ENCODE data around the gene TBX15.

TBX15 gene

GRCh38 chr1:119011116-119011515, 23.0 kb upstream of the TBX15 start:
- H2AK5ac ChIP-seq (ENCODE audit: low read depth, low read length): no peak overlapping the region
- DNase-seq (ENCODE audit: low spot score): no peak
- WGBS, 2 donors (ENCODE audit: extremely low coverage in 2 of 2, insufficient read length in 2 of 2, insufficient replicate concordance in 1 of 2): no CpG with 5 or more reads among the region's 2 CpGs

DNA sequence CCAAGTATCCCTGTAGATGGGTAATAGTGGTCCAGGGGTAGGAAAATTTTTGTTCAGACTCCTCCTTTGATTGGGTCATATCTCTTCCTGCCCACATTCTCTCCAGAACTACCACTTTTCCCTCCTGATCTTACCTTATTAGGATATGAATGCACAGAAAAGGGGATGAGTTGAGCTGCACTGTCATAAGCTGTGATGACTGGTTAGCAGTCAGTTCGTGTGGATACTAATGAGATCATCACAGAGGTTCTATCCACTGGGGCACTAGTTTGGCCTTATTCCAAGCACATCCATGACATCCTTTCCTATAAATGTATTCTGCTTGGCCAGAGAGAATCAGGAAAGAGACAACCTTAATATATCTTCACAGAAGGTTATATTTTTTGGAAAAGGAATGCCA, 22.1 kb upstream of the TBX15 start:
- Histone ChIP-seq H2BK5ac (ENCODE audit: low read length) (no peak overlapping the region), H3K27me3 (ENCODE audit: control insufficient read depth in 3 of 3, insufficient read depth in 3 of 3, low read depth in 1 of 3, low read length in 3 of 3) (peaks cover 29 to 60% (median 32%) of the 10 kb centered on the region in 3 experiments), H3K18ac (ENCODE audit: low read length) (no peak overlapping the region), H4K8ac (ENCODE audit: low read depth, low read length) (no peak overlapping the region), H3K27ac (replicated peaks; ENCODE audit: low read length) (no peak overlapping the region), H4K91ac (ENCODE audit: low read depth, low read length, poor library complexity) (no peak overlapping the region), H3K4me1 (ENCODE audit: control insufficient read depth in 2 of 2, insufficient read depth in 1 of 2, low read depth in 1 of 2, low read length in 2 of 2) (peaks cover 7 to 8% of the 10 kb centered on the region in 2 donors), H3K4me2 (ENCODE audit: insufficient read depth, low read length, poor library complexity, severe bottlenecking) (no peak overlapping the region), H2AFZ (ENCODE audit: low read length) (no peak overlapping the region), H2BK120ac (ENCODE audit: low read depth, low read length) (no peak overlapping the region), H3K4me3 (ENCODE audit: low read length in 2 of 2) (no peak overlapping the region), H2AK5ac (ENCODE audit: low read depth, low read length) (no peak overlapping the region), H2BK12ac (ENCODE audit: low read length) (no peak overlapping the region), H3K4ac (ENCODE audit: low read length) (no peak overlapping the region), H3K9me3 (replicated peaks in 1 of 2; ENCODE audit: control insufficient read depth in 2 of 2, insufficient read depth in 1 of 2, low read depth in 1 of 2, low read length in 2 of 2) (peaks cover 0 to 3% of the 10 kb centered on the region in 2 donors), H3K36me3 (replicated peaks in 1 of 2; ENCODE audit: control insufficient read depth in 2 of 2, insufficient read depth in 2 of 2, low read length in 2 of 2) (no peaks in the 10 kb centered on the region), H3K14ac (ENCODE audit: low read length) (no peak overlapping the region), H2BK15ac (ENCODE audit: low read length) (no peak overlapping the region), H3K23ac (ENCODE audit: low read depth, low read length, poor library complexity) (no peak overlapping the region), H3K9ac (ENCODE audit: low read depth, low read length, poor library complexity) (no peak overlapping the region), H3K79me1 (ENCODE audit: low read depth, low read length) (no peaks in the 10 kb centered on the region)
- WGBS, 2 donors (ENCODE audit: extremely low coverage in 2 of 2, insufficient read length in 2 of 2, insufficient replicate concordance in 1 of 2): no CpG with 5 or more reads among the region's 1 CpG
- no peak for DNase-seq (ENCODE audit: low spot score)

More at GRCh38 chr1:119011116-119011515, 23.0 kb upstream of the TBX15 start:
- no peak overlapping the region for H3K27ac ChIP-seq (replicated peaks; ENCODE audit: low read length)
- no peak overlapping the region for H2BK120ac ChIP-seq (ENCODE audit: low read depth, low read length)
- H3K9ac ChIP-seq (ENCODE audit: low read depth, low read length, poor library complexity): no peak overlapping the region
- no peak overlapping the region for H2AFZ ChIP-seq (ENCODE audit: low read length)
- H2BK5ac ChIP-seq (ENCODE audit: low read length): no peak overlapping the region
- H3K79me1 ChIP-seq (ENCODE audit: low read depth, low read length): no peaks in the 10 kb centered on the region
- H4K91ac ChIP-seq (ENCODE audit: low read depth, low read length, poor library complexity): no peak overlapping the region
- H3K4me3 ChIP-seq (ENCODE audit: low read length in 2 of 2): no peak overlapping the region
- H3K9me3 ChIP-seq (replicated peaks in 1 of 2; ENCODE audit: control insufficient read depth in 2 of 2, insufficient read depth in 1 of 2, low read depth in 1 of 2, low read length in 2 of 2): no peaks in the 10 kb centered on the region
- peaks cover 23 to 51% (median 25%) of the 10 kb centered on the region in 3 experiments for H3K27me3 ChIP-seq (ENCODE audit: control insufficient read depth in 3 of 3, insufficient read depth in 3 of 3, low read depth in 1 of 3, low read length in 3 of 3)
- no peak overlapping the region for H2BK15ac ChIP-seq (ENCODE audit: low read length)
- no peak overlapping the region for H3K18ac ChIP-seq (ENCODE audit: low read length)
- H3K36me3 ChIP-seq (replicated peaks in 1 of 2; ENCODE audit: control insufficient read depth in 2 of 2, insufficient read depth in 2 of 2, low read length in 2 of 2): no peaks in the 10 kb centered on the region
- H2BK12ac ChIP-seq (ENCODE audit: low read length): no peak overlapping the region
- H4K8ac ChIP-seq (ENCODE audit: low read depth, low read length): no peak overlapping the region
- H3K4me1 ChIP-seq (ENCODE audit: control insufficient read depth in 2 of 2, insufficient read depth in 1 of 2, low read depth in 1 of 2, low read length in 2 of 2): peaks cover 7 to 8% of the 10 kb centered on the region in 2 donors
- no peak overlapping the region for H3K4ac ChIP-seq (ENCODE audit: low read length)
- no peak overlapping the region for H3K4me2 ChIP-seq (ENCODE audit: insufficient read depth, low read length, poor library complexity, severe bottlenecking)
- no peak overlapping the region for H3K14ac ChIP-seq (ENCODE audit: low read length)
- no peak overlapping the region for H3K23ac ChIP-seq (ENCODE audit: low read depth, low read length, poor library complexity)

DNA sequence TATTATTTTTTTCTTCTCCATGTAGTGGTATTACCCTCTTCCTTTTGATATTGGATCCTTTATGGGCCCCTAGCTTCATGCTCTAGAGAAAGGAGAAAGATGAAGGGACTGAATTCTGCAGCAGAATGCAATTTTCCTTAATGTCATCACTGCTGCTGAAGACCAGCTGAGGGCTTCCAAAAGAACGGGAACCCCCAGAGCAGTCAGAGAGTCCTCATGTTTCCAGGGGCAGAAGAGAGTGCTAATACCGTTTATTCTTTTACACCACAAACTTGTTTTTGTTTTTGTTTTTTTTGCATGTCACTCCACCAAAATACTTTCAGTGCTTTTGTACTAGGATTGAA, 21.1 kb upstream of the TBX15 start:
- H2AFZ ChIP-seq (ENCODE audit: low read length): no peak overlapping the region
- H3K27ac ChIP-seq (replicated peaks; ENCODE audit: low read length): no peak overlapping the region
- peaks cover 32 to 69% (median 40%) of the 10 kb centered on the region in 3 experiments for H3K27me3 ChIP-seq (ENCODE audit: control insufficient read depth in 3 of 3, insufficient read depth in 3 of 3, low read depth in 1 of 3, low read length in 3 of 3)
- peaks cover 0 to 3% of the 10 kb centered on the region in 2 donors for H3K9me3 ChIP-seq (replicated peaks in 1 of 2; ENCODE audit: control insufficient read depth in 2 of 2, insufficient read depth in 1 of 2, low read depth in 1 of 2, low read length in 2 of 2)
- no peak overlapping the region for H4K8ac ChIP-seq (ENCODE audit: low read depth, low read length)
- no peak overlapping the region for H3K14ac ChIP-seq (ENCODE audit: low read length)
- no peak overlapping the region for H2BK15ac ChIP-seq (ENCODE audit: low read length)
- WGBS, 2 donors (ENCODE audit: extremely low coverage in 2 of 2, insufficient read length in 2 of 2, insufficient replicate concordance in 1 of 2): no CpG with 5 or more reads among the region's 2 CpGs
- H3K18ac ChIP-seq (ENCODE audit: low read length): no peak overlapping the region
- H3K36me3 ChIP-seq (replicated peaks in 1 of 2; ENCODE audit: control insufficient read depth in 2 of 2, insufficient read depth in 2 of 2, low read length in 2 of 2): no peaks in the 10 kb centered on the region
- H3K4me3 ChIP-seq (ENCODE audit: low read length in 2 of 2): no peak overlapping the region
- H2AK5ac ChIP-seq (ENCODE audit: low read depth, low read length): no peak overlapping the region
- no peaks in the 10 kb centered on the region for H3K79me1 ChIP-seq (ENCODE audit: low read depth, low read length)
- H3K4me2 ChIP-seq (ENCODE audit: insufficient read depth, low read length, poor library complexity, severe bottlenecking): no peak overlapping the region
- no peak overlapping the region for H3K4ac ChIP-seq (ENCODE audit: low read length)
- no peak overlapping the region for H2BK5ac ChIP-seq (ENCODE audit: low read length)
- H2BK12ac ChIP-seq (ENCODE audit: low read length): no peak overlapping the region
- no peak overlapping the region for H3K9ac ChIP-seq (ENCODE audit: low read depth, low read length, poor library complexity)
- H3K4me1 ChIP-seq (ENCODE audit: control insufficient read depth in 2 of 2, insufficient read depth in 1 of 2, low read depth in 1 of 2, low read length in 2 of 2): peaks cover 7 to 8% of the 10 kb centered on the region in 2 donors
- no peak overlapping the region for H3K23ac ChIP-seq (ENCODE audit: low read depth, low read length, poor library complexity)
- no peak overlapping the region for H2BK120ac ChIP-seq (ENCODE audit: low read depth, low read length)
- H4K91ac ChIP-seq (ENCODE audit: low read depth, low read length, poor library complexity): no peak overlapping the region
- DNase-seq (ENCODE audit: low spot score): no peak

DNA sequence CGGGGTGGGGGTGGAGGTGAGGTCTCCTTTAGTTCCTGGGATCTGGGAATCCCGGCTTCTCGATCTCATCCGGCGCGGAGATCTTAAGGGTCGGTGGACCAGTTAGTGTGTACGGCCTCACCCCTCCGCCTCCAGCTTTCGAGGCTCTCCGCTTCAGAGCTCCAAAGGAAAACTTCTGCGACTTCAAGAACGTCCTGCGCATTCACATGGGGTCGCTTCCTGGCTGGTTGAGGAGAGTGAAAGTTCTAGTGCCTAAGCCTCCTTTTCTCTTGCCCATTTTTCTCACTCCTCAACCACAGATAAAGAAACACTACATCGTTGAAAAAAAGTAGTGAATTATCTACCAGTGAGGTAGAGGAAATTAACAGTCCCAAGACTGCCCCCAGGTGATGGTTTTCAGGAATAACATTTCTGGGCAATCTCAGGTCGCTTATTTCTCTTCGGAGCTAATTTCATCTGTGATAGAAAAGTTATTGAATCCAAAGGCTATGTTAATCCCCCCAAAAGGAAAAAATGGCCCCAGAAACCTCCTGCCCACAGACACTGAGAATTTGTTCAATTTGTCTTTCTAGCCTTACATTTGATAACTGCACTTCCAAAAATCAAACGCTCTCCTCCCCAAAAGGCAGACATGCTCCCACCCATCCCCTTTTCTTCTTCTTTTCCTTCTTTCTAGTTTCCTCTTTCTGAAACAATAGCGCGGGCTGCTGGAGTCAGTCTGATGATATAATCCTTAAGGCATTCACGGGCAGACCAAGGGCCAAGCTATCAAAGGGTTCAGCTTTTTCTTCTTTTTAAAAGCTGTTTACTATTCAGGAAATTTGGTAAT, 20.6 kb upstream of the TBX15 start:
- peak; percentile 52 for DNase-seq (ENCODE audit: low spot score)
- Histone ChIP-seq H3K4me3 (ENCODE audit: low read length in 2 of 2) (peak overlapping the region in 1 of 2 donors; percentile 69), H2BK15ac (ENCODE audit: low read length) (no peak overlapping the region), H2BK5ac (ENCODE audit: low read length) (no peak overlapping the region), H3K4me1 (ENCODE audit: control insufficient read depth in 2 of 2, insufficient read depth in 1 of 2, low read depth in 1 of 2, low read length in 2 of 2) (peaks cover 7 to 8% of the 10 kb centered on the region in 2 donors), H3K18ac (ENCODE audit: low read length) (peak overlapping the region; percentile 77), H3K9me3 (replicated peaks in 1 of 2; ENCODE audit: control insufficient read depth in 2 of 2, insufficient read depth in 1 of 2, low read depth in 1 of 2, low read length in 2 of 2) (peaks cover 0 to 3% of the 10 kb centered on the region in 2 donors), H3K27ac (replicated peaks; ENCODE audit: low read length) (no peak overlapping the region), H4K91ac (ENCODE audit: low read depth, low read length, poor library complexity) (no peak overlapping the region), H3K23ac (ENCODE audit: low read depth, low read length, poor library complexity) (no peak overlapping the region), H3K14ac (ENCODE audit: low read length) (no peak overlapping the region), H3K4ac (ENCODE audit: low read length) (no peak overlapping the region), H3K36me3 (replicated peaks in 1 of 2; ENCODE audit: control insufficient read depth in 2 of 2, insufficient read depth in 2 of 2, low read length in 2 of 2) (no peaks in the 10 kb centered on the region), H3K4me2 (ENCODE audit: insufficient read depth, low read length, poor library complexity, severe bottlenecking) (peak overlapping the region; percentile 76), H3K27me3 (ENCODE audit: control insufficient read depth in 3 of 3, insufficient read depth in 3 of 3, low read depth in 1 of 3, low read length in 3 of 3) (peaks cover 34 to 75% (median 46%) of the 10 kb centered on the region in 3 experiments), H2BK12ac (ENCODE audit: low read length) (no peak overlapping the region), H3K9ac (ENCODE audit: low read depth, low read length, poor library complexity) (no peak overlapping the region), H2BK120ac (ENCODE audit: low read depth, low read length) (no peak overlapping the region), H2AFZ (ENCODE audit: low read length) (peak overlapping the region; percentile 86), H2AK5ac (ENCODE audit: low read depth, low read length) (no peak overlapping the region), H3K79me1 (ENCODE audit: low read depth, low read length) (no peaks in the 10 kb centered on the region), H4K8ac (ENCODE audit: low read depth, low read length) (no peak overlapping the region)
- WGBS, 2 donors (ENCODE audit: extremely low coverage in 2 of 2, insufficient read length in 2 of 2, insufficient replicate concordance in 1 of 2): no CpG with 5 or more reads among the region's 22 CpGs

Measured in neuronal stem cell (in vitro differentiated cells).